Colonic mucosa (tissue), 4 donors: ENCODE measurements around the gene BRMS1. TPM values are rescaled to one million over a fixed set of nuclear protein-coding genes. Genes with fewer than 3 reads are reported as not detected.

ENCODE experiments used
- DNase-seq: peaks from one replicate; pipeline ENCODE4 v3.0.0-alpha.2; 2020
- H3K27ac ChIP-seq: fragments of 200-600 bp; one replicate; pipeline ENCODE4 v1.8.0; 2021
- H3K27me3 ChIP-seq: fragments of 200-600 bp; one replicate; pipeline ENCODE4 v1.8.0; 2021
- H3K36me3 ChIP-seq: fragments of 200-600 bp; one replicate; pipeline ENCODE4 v1.8.0; 2021
- H3K4me1 ChIP-seq: fragments of 200-600 bp; one replicate; pipeline ENCODE4 v1.8.0; 2021; ENCODE audit warnings: mild to moderate bottlenecking
- H3K4me3 ChIP-seq: fragments of 200-600 bp; one replicate; pipeline ENCODE4 v1.8.0; 2021
- H3K9ac ChIP-seq, 2 donors: one replicate each; pipeline ENCODE4 v1.7.0; 2013; ENCODE audit warnings: control low read depth in 2 of 2, low read depth in 2 of 2, low read length in 2 of 2
- H3K9me3 ChIP-seq: fragments of 200-600 bp; one replicate; pipeline ENCODE4 v1.8.0; 2021
- CTCF ChIP-seq: fragments of 200-600 bp; IDR thresholded peaks from one replicate; pipeline ENCODE4 v1.8.0; 2022; ENCODE audit warnings: antibody characterized with exemption, mild to moderate bottlenecking
- intact Hi-C: fragments of 100-400 bp; cut with DNase I; formaldehyde crosslinking; loops from one replicate; pipeline ENCODE4 v1.14.1; 2022
- total RNA-seq, 2 donors: library from RNA; stranded (reverse); fragmentation: NEBNext Ultra II Directional in 1 of 2; extraction: Animal tissue kit (Norgen Biotek cat#: 25700) in 1 of 2; gene quantifications; one replicate each; pipeline ENCODE4 v1.2.1, GENCODE V29; 2021
- donor health status: healthy.
- donor health status: DM: no; HTN: no; CAD: no.
- donor health status: DM: no; HTN: no; CAD: no.

The BRMS1 gene
- total RNA-seq, 2 donors from 2014 or later: 31.1 to 64.6 TPM

DNA sequence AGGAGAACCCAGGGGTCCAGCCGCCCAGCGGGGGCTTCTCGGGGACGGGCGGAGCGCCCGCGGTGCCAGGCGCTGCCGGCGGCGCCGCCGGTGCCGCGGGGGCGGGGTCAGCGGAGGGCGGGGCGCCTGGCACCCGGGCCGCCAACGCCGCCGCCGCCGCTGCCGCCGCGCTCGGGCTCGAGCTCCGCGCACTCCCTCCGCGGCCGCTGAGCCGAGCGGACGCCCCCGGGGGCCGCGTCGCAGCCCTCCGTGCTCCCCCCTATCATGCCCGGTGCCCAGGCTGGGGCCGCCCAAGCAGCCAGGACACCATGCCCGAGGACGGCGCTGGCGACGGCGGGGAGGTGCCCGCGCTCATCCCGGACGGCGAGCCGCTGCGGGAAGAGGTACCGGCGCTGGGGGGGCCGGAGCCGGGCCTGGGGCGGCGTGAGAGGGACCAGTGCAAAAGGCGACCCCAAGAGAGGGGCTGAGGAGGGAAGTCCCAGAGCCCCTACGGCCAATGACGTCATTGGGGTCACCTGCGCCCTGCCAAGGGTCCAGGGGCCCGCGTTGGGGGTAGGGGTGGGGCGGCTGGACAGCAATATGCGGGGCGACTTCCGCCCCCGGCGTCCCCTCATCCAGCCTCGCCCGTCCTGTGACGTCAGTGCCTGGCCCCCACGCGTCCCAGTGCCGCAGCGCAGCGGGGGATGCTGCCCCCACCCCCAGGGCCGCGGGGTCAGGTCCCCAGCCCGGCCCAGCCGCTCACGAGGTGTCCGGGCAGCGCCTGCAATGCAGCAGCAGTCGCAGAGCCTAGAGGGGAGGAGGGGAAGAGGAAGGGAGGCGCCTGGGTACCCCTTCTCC, 53.0 kb downstream of the BRMS1 start, which contains the start of gene TMEM151A:
TMEM151A (plus strand) TSS at position 189 of the 837 bp plus-strand sequence; CDS start at position 309, 120 bp downstream.
- peaks cover 15% of the 10 kb centered on the region for H3K27me3 ChIP-seq

DNA sequence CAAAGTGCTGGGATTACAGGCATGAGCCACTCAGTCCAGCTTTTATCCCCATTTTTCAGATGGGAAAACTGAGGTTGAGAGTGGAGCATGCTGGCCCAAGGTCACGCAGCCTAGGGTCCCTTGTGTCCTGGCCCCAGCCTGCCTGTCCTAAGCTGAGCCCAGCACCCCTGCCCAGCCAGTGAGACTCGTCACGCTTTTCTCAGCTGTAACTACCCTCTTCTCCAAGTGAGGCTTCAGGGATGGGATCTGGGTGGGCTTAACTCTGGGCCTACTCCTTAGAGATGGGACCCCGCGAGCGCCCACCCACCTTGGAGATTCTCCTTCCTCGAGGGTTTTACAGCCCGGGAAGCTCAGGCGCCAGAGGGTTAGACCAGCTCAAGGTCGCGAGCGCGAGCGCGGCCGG, 53.6 kb downstream of the BRMS1 start:
- no peak overlapping the region for H3K27ac ChIP-seq
- peaks cover 15% of the 10 kb centered on the region for H3K27me3 ChIP-seq
- TF ChIP-seq CTCF: no peak
- no peak for DNase-seq
- H3K4me3 ChIP-seq: no peak overlapping the region
- no peaks in the 10 kb centered on the region for H3K36me3 ChIP-seq
- no peaks in the 10 kb centered on the region for H3K9me3 ChIP-seq
- intact Hi-C loops: no loop called here
- no peak overlapping the region for H3K9ac ChIP-seq
- H3K4me1 ChIP-seq: peaks cover 11% of the 10 kb centered on the region

More for the DNA sequence above, 53.0 kb downstream of the BRMS1 start, which contains the start of gene TMEM151A:
- Histone ChIP-seq H3K9ac (peak within 1 kb of the TSS in 1 of 2 donors; percentile 20), H3K4me1 (peaks cover 11% of the 10 kb centered on the region), H3K36me3 (no peaks in the 10 kb centered on the region), H3K4me3 (peak within 1 kb of the TSS; percentile 44), H3K27ac (no peak within 1 kb of the TSS), H3K9me3 (no peaks in the 10 kb centered on the region)
- no peak for DNase-seq
- intact Hi-C loops: no loop called here
- no peak for TF ChIP-seq CTCF

- Histone ChIP-seq H3K4me3 (peak overlapping the region; percentile 90), H3K9me3 (no peaks in the 10 kb centered on the region), H3K27me3 (peaks cover 15% of the 10 kb centered on the region), H3K36me3 (no peaks in the 10 kb centered on the region), H3K9ac (no peak overlapping the region), H3K4me1 (peaks cover 11% of the 10 kb centered on the region), H3K27ac (no peak overlapping the region)
- DNase-seq: no peak
- intact Hi-C loops: no loop called here
- TF ChIP-seq CTCF: no peak
Observed at GRCh38 chr11:66290330-66290621, 54.6 kb downstream of the BRMS1 start.

DNA sequence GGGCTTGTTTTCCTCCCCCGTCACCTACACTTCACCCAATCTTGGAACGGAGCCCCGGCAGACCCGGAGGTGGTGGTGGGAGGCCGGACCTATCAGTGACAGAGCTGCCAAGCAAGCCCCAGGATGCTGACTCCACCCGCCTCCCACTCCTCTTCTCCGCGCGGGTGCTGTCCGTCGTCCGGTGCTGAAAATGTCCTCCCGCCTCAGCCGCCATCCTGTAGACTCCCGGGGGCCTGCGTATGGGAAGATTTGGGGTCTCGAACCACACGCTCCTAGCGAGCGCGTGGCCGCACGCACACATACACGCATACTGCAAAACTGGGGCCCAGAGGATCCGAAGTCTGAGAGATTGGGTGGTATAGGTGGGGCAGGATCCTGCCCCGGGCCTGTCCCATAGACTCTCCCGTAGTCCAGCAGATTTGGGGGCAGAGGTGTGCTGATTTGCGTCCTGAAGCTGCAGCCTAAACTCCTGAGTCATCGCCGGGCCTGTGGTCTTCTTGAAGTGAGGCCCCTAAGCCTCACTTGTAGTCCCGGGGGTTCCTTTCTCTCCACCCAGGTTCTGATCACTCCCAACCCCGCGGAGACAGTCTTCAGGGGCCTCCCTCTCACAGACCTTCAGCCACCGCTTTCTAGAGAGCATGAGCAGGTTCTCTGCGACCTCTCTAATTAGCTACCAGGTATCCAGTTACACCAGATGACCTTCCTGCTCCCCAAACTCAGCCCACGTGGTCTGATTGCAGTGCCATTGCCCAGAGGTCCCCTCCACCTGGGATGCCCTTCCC, 55.2 kb downstream of the BRMS1 start:
- TF ChIP-seq CTCF: no peak
- H3K4me3 ChIP-seq: peak overlapping the region; percentile 90
- peaks cover 11% of the 10 kb centered on the region for H3K4me1 ChIP-seq
- H3K9me3 ChIP-seq: no peaks in the 10 kb centered on the region
- intact Hi-C loops: no loop called here
- DNase-seq: peak; percentile 83
- peaks cover 15% of the 10 kb centered on the region for H3K27me3 ChIP-seq
- H3K27ac ChIP-seq: peak overlapping the region; percentile 92
- no peaks in the 10 kb centered on the region for H3K36me3 ChIP-seq
- peak overlapping the region; percentile 71 to 75 for H3K9ac ChIP-seq

DNA sequence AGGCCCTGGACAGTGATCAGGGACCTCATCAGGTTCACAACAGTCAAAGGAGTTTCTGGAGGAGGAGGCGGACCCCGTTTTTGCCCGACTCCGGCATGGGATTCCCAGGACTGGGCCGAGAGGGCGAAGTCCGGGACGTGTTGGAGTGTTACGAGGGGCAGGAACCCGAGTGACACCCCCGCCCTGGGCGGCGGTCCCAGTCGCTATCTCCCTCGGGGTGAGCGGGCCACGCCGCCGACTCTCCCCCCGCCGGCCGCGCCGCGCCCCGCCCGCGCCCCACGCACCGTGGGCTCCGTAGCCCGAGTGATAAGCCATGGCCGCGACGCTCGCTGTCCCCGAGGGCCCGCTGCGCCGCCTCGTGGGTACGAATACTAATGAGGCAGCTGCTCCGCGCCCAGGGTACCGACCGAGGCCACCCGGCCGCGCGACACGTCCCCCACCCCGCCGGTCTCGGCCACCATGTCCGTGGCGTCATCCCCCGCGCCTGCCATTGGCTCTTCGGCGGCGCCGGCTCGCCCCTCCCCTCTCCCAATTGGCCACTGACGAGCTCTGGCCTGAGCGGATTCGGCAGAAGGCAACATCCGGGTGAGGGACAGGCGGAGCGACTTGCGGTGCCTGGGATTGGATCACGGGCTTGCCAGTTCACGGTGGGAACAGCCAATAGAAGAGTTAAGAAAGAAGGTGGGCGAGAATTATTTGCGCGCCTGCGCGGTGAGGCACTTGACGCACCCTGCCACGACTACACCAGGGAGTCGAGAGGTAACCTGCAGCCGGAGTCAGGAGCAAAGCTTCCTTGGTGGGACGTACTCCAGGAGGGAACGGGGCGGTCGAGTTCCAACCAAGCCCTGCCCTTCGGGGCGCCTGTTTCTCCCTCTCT, 56.0 kb downstream of the BRMS1 start, which contains the start of gene YIF1A:
YIF1A (minus strand) TSS at position 473 of the 877 bp plus-strand sequence; CDS start at position 315, 158 bp downstream.
- no peak for TF ChIP-seq CTCF
- no peaks in the 10 kb centered on the region for H3K9me3 ChIP-seq
- peak within 1 kb of the TSS; percentile 94 to 95 for H3K9ac ChIP-seq
- peaks cover 15% of the 10 kb centered on the region for H3K27me3 ChIP-seq
- intact Hi-C loops: no loop called here
- H3K4me1 ChIP-seq: peaks cover 11% of the 10 kb centered on the region
- H3K4me3 ChIP-seq: peak within 1 kb of the TSS; percentile 90
- DNase-seq: peak; percentile 98
- H3K36me3 ChIP-seq: no peaks in the 10 kb centered on the region
- H3K27ac ChIP-seq: peak within 1 kb of the TSS; percentile 92
